NCI-H2227 treated with DMSO at 0.1 percent for 48 hours (cell line): Measurements from ENCODE around the gene PTPN20.

Experiments
- DNase-seq: peaks from one replicate; lab custom pipeline; 2025; lab: John Stamatoyannopoulos, UW

Gene PTPN20

DNA sequence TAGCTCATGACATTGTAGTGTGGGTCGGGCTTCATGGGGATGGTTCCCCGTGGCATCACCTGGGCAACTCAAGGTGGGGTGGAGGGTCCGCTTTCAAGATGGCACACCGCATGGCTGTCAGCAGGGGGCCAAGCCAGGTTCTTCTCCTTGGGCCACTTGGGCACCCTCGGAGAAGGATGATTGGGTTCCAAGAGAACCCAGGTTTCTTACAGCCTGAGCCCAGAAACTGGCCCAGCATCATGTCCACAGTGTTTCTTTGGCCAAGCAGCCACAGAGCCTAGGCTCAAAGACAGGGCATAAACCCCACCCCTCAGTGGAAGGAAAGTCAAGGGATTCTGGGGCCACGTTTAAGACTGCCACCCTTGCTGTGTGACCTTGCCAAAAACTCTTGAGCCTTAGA lies 110.6 kb downstream of the PTPN20 start:
- DNase-seq = no peak

DNA sequence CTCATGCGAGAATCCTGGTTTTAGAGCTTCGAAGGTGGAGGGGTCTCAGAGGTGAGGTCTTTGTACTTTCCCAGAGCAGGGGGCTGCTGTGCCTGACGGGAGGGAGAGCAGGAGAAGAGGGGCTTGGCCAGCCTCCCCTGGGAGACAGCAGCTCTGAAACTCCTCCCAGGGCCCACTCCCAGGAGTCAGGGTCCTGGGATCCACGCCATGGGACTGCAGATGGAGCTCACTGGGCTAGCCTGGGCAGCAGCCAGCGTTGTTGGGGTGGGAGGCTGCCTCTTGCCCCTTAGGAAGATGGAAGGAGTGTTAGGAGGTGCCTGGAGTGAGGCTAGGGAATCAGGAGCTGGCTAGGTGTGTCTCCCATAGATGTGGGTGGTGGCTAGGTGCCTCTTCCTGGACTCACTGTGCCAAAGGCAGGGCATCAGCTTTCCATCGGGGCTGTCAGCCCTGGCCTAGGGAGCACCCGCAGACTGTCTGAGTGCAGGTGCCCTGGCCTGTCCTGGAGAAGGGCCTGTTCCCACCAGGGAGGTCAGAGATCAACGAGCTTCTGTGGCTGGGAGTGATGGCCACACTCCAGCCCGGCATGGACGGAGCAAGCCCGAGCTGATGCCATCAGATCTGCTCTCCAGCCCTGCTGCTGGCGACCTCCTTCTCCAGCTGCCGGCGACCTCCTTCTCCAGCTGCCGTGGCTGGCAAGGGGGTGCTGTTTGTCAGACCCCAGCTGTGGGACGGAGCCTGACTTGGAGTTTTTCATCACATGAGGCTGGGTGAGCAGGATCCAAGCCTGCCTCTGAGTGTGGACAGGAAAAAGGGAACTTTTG lies 111.3 kb downstream of the PTPN20 start:
- DNase-seq = no peak

DNA sequence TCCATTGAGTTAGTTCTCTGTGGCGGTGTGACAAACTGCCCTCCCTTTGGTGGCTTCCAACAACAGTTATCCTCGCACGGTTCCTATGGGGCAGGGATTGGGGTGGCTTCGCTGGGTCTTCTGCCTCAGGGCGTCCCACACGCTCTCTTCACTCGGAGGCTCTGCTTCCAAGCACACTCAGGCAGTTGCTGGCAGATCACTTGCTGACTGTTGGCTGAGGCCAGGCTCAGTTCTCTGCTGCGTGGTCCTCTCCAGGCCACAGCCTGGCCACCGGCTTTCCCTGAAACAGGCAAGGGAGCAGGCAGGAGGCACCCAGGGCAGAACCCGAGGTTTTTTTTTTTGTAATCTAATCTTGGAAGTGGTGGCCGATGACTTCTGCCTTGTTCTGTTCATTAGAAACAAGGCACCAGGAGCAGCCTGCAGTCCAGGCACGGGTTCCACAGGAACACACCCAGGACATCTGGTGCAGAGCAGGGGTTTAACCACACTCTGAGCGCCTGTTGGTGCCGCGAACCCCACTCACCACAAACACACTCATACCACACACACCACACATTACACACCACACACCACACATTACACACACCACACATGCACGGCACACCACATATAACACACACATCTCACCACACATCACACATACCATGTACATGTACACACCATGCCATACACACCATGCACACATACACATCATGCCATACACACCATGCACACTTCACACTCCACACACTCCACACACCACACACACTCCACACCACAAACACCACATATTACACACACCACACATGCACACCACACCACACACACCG lies 112.2 kb downstream of the PTPN20 start:
- no peak for DNase-seq

- no peak for DNase-seq
Measured at GRCh38 chr10:47024046-47024322, 112.8 kb downstream of the PTPN20 start.

GRCh38 chr10:47024399-47025252 lies 113.4 kb downstream of the PTPN20 start:
- peak; percentile 1 for DNase-seq

DNA sequence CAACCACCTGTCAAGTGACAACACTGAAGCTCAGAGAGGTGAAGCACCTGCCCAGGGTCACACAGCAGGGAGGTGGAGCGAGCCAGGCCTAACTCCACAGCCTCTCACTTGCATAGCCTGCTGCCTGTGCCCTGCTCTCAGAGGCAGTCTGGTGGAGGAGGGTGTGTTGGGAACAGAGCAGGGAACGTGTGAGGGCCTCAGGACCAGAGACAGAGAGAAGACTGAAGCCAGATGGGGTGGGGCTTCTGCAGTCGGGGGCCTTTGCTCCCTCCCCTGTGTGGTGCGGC lies 114.0 kb downstream of the PTPN20 start:
- DNase-seq = no peak

- DNase-seq = no peak
Measured at GRCh38 chr10:47025540-47026300, 114.5 kb downstream of the PTPN20 start.

DNA sequence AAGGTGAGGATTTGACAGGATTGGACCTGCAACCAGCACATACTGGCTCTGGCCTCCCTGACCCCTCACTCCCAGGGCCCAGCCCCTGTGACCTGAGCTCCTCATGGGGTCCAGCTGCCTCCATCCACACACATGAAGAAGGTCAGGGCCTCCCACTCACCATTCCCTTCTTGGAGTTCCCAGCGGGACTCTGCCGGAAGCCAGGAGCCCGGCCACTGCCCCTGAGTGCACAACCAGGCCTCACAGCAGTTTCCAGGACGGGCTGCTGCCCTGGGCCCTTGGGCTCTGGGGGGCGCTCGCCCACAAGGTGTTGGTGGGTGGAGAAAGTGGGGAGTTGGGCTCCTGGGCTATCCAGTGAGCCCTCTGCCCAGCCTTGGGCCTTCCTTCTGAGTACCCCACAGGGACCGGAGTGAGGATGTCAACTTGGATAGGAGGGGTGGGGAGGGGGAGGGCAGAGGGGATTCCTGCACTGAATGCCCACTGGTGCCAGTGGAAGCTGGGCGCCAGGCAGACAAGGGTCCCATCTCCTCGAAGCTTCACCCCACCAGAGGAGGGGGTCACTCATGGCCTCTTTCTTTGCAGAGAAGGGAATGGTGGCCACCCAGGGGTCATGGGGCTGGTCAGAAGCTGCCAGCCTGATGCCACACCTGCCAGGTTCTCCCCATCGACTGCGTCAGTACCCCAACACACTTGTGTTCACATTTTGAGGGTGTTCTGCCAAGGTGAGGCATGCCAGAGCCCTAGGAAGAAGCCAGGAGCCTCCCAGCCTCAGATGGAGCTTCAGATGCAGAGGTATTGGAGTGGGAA lies 115.3 kb downstream of the PTPN20 start:
- no peak for DNase-seq

DNA sequence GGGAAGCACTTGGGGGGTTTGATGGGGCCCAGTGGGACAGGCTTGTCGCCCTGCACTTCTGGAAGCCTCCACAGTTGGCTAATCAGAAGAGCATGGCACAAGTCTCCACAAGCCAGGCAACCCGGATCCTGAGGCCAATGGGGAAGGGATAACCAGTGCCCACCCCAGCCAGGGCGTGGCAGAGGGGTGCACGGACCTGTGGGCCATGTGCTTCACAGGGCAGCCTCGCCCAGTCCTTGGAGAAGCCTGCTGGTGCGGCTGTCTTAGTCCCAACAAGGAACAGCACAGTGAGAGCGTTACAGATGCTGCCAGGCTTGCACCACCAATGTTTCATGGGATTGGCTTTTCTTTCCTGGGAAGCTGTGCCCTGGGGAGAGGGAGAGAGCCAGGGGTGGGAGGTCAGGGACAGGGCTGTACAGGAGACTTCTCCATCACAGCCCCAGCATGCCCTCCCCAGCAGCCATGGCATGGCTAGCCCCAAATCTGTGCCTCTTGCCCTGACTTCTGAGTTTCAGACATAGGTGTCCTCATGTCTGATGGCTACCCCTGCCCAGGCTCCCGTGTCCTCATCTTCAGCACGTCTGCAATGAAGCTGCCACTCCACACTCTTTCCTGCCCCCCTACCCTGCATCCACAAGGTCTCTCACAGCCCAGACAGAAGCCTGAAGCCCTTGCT lies 116.0 kb downstream of the PTPN20 start:
- no peak for DNase-seq

DNA sequence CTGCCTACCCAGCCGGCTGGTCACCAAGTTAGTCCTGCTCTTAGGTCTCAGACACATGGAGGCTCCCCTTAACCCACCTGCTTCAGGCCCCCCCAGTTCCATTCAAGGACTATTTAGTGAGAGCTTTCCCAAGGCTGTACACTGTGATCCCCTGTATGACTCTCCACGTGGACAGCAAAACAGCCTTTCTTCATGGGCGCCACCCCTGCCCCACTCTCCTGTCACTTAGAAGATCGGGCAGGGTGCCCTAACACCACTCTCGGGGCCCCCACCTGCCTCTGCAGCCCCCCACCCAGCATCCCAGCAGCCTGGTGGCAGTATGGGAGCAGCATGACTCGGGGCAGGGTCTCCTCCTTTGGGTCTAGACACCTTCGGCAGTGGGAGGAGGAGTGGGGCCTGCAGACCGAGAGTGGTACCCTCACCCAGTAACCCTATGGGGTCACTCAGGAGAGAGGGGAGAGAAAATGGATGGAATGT lies 116.6 kb downstream of the PTPN20 start:
- DNase-seq = no peak

DNA sequence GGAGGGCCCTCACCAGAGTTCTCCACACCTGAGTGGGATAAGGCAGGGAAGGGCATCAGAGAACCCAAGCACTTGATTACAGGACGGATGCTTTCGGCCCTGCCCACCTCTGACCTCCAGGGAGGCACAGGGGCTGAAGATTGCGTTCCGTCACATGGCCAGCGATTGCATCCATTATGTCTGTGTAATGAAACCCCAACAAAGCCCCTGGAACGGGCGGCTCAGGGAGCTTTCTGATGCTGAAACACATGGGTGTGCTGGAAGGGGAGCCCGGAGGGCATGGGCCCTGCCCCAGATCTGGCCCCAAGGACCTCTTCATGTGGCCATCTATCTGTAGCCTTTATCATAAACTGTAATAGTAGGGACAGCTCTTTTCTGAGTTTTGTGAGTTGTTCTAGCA lies 117.2 kb downstream of the PTPN20 start:
- no peak for DNase-seq

- no peak for DNase-seq
Measured at GRCh38 chr10:47029181-47030009, 118.2 kb downstream of the PTPN20 start.

DNA sequence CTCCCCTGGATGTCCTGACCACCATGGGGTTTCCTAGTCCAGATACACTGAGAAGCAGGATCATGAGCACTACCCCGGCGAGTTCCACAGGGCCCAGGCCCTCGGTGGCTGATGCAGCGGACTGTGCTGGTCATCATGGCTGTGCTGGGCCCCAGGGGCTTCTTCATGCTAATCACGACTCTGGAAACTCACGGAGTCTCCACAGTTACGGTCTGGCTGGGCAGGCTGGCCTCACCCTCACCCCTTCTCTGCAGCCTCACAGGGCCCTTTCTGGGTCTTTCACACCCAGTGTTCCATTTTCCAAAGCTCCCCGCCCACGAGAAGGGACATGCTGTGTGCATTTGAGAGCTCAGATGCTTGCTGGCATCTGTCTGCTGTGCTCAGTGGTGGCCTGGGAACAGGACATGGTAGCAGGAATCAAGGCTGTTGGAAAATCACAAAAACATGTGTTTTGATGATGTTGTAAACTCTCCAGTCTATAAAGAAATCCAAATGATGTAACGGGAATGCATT lies 119.0 kb downstream of the PTPN20 start:
- no peak for DNase-seq

DNA sequence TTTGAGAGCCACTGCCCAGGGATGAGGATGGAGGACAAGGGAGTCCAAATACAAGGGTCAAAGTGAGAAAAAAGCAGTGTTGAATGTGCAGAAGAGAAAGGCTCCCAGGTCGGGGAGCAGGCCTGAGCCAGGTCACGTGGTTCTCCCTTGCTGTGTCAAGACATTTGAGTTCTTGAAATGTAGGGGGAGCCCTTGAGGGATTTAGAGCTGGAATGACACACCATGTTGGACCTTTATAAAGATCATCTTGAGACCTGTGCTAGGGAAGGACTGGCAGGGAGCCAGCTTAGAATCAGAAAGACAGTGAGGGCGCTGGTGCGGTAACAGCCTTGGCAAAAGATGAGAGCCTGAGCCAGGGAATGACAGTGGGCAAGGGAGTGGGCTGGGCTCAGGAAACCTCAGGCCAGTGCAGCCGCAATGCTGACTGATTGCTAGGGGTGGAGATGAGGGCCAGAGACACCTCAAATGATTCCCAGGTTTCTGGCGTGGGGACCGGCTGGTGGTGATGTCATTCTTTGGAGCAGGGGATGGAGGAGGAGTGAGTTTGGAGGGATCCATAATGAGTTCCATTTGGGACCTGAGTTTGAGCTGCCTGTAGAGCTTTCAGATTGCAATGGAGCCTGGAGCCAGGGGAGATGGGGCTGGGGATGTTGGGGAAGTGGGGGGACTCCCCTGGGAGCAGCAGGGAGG lies 120.1 kb downstream of the PTPN20 start:
- no peak for DNase-seq

GRCh38 chr10:47031901-47032465 lies 120.8 kb downstream of the PTPN20 start:
- DNase-seq = no peak

DNA sequence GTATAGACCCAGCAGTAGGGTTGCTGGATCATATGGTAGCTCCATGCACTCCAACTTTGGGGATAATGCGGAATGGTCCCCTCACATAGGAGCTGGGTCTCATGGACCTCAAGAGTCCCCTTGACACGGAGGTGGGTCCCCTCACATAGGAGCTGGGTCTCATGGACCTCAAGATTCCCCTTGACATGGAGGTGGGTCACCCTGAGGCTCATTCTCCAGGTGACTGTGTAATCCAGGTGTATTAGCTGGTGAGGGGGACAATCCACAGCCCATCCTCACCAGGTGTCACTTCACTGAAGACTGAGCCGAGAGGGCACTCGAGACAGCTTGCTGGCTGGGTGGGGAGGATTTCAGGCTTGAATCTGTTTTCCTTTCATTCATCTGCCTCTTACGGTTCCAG lies 121.9 kb downstream of the PTPN20 start:
- no peak for DNase-seq

- DNase-seq = no peak
Measured at GRCh38 chr10:47033541-47034270, 122.5 kb downstream of the PTPN20 start.
